HepG2 (cell line): Measurements from ENCODE around the gene MYLK. TPM values are rescaled to one million over a fixed set of nuclear protein-coding genes. Genes with fewer than 3 reads are reported as not detected.

Experiments used
- ARID2 ChIP-seq: sonication (generic); formaldehyde crosslinking; IDR thresholded peaks from 2 replicates; pipeline ENCODE4 v1.8.1; 2022; ENCODE audit warnings: mild to moderate bottlenecking, missing genetic modification reagents, borderline replicate concordance
- FOXA3 ChIP-seq: IDR thresholded peaks from 2 replicates; pipeline ENCODE4 v1.6.1; 2016; ENCODE audit warnings: missing genetic modification reagents, missing compliant biosample characterization
- FOXO1 ChIP-seq: sonication (generic); formaldehyde crosslinking; IDR thresholded peaks from 2 replicates; pipeline ENCODE4 v1.4.0; 2020; ENCODE audit warnings: missing genetic modification reagents
- JUND ChIP-seq: sonication (generic); formaldehyde crosslinking; IDR thresholded peaks from 2 replicates; pipeline ENCODE4 v1.8.0; 2022; ENCODE audit warnings: mild to moderate bottlenecking, missing genetic modification reagents
- PITX1 ChIP-seq: sonication (generic); formaldehyde crosslinking; IDR thresholded peaks from 2 replicates; pipeline ENCODE4 v1.5.1; 2020; ENCODE audit warnings: mild to moderate bottlenecking, missing genetic modification reagents
- PRMT3 ChIP-seq: sonication (generic); formaldehyde crosslinking; IDR thresholded peaks from 2 replicates; pipeline ENCODE4 v1.8.1; 2022; ENCODE audit warnings: low read depth, mild to moderate bottlenecking, moderate library complexity, missing genetic modification reagents, borderline replicate concordance
- SOX13 ChIP-seq, 3 experiments: fragments of 450-650 bp in 1 of 3; sonication (generic) in 1 of 3; formaldehyde crosslinking in 1 of 3; IDR thresholded peaks in 2 of 3; conservative IDR thresholded peaks in 1 of 3; 2 replicates each; pipeline versions ENCODE4 v1.5.0 to v1.6.1; 2016 to 2020; ENCODE audit warnings: antibody characterized with exemption in 1 of 3, mild to moderate bottlenecking in 1 of 3, missing compliant biosample characterization in 1 of 3, missing genetic modification reagents in 1 of 3, moderate library complexity in 1 of 3
- ZMAT3 ChIP-seq: sonication (generic); formaldehyde crosslinking; conservative IDR thresholded peaks from 2 replicates; pipeline ENCODE4 v1.7.0; 2021; ENCODE audit warnings: missing genetic modification reagents
- ZMYM3 ChIP-seq: sonication (generic); formaldehyde crosslinking; IDR thresholded peaks from 2 replicates; pipeline ENCODE4 v1.5.1; 2020; ENCODE audit warnings: mild to moderate bottlenecking, missing genetic modification reagents
- ZNF124 ChIP-seq: sonication (generic); formaldehyde crosslinking; IDR thresholded peaks from 2 replicates; pipeline ENCODE4 v1.4.0; 2020; ENCODE audit warnings: missing genetic modification reagents
- ZNF556 ChIP-seq: sonication (generic); formaldehyde crosslinking; IDR thresholded peaks from 2 replicates; pipeline ENCODE4 v1.4.0; 2020; ENCODE audit warnings: mild to moderate bottlenecking, missing genetic modification reagents, borderline replicate concordance
- ZNF605 ChIP-seq: sonication (generic); formaldehyde crosslinking; IDR thresholded peaks from 2 replicates; pipeline ENCODE4 v1.8.0; 2022; ENCODE audit warnings: mild to moderate bottlenecking, missing genetic modification reagents
- polyA plus RNA-seq, 8 experiments: library from polyadenylated mRNA; depleted of rRNA in 3 of 8; stranded (reverse) in 7 of 8; unstranded in 1 of 8; fragments of >200 nt; fragmentation: Illumina TruSeq in 4 of 8; extraction: Trizol in 4 of 8; gene quantifications; 2 replicates each; pipeline versions ENCODE4 v1.2.1 to v1.2.3, GENCODE V29; 2011 to 2016; ENCODE audit warnings: low read depth in 4 of 8, missing spikeins in 1 of 8, mixed read lengths in 1 of 8; ENCODE audit not compliant: insufficient read depth in 1 of 8
- total RNA-seq, 5 experiments: library from RNA; depleted of rRNA; stranded (reverse); fragments of >200 nt; fragmentation: Illumina TruSeq; extraction: Trizol; gene quantifications; 2 replicates each; pipeline ENCODE4 v1.2.3, GENCODE V29; 2016; ENCODE audit warnings: low read depth in 1 of 5
- TF ChIP-seq, protein P1 (sequence below), 2 experiments: fragments of 450-650 bp in 1 of 2; sonication (generic) in 1 of 2; formaldehyde crosslinking in 1 of 2; IDR thresholded peaks; 2 replicates each; pipeline versions ENCODE4 v1.6.1 to v1.8.0; 2016 to 2022; ENCODE audit warnings: antibody characterized with exemption in 1 of 2, mild to moderate bottlenecking in 1 of 2, missing genetic modification reagents in 1 of 2
- TF ChIP-seq, protein P2 (sequence below): IDR thresholded peaks from 2 replicates; pipeline ENCODE4 v1.6.1; 2016; ENCODE audit warnings: mild to moderate bottlenecking
- TF ChIP-seq, protein P3 (sequence below): sonication (generic); formaldehyde crosslinking; IDR thresholded peaks from 2 replicates; pipeline ENCODE4 v1.4.0; 2020; ENCODE audit warnings: missing genetic modification reagents, low read depth, mild to moderate bottlenecking, borderline replicate concordance
- TF ChIP-seq, protein P4 (sequence below): sonication (generic); formaldehyde crosslinking; IDR thresholded peaks from 2 replicates; pipeline ENCODE4 v1.8.0; 2022; ENCODE audit warnings: mild to moderate bottlenecking, missing genetic modification reagents, borderline replicate concordance

The MYLK gene
- total and polyA plus RNA-seq, 2 of the 13 experiments (the other 11 are each of a cell fraction or from before 2014, with no cell fraction given) = 10.6 to 34.9 TPM

DNA sequence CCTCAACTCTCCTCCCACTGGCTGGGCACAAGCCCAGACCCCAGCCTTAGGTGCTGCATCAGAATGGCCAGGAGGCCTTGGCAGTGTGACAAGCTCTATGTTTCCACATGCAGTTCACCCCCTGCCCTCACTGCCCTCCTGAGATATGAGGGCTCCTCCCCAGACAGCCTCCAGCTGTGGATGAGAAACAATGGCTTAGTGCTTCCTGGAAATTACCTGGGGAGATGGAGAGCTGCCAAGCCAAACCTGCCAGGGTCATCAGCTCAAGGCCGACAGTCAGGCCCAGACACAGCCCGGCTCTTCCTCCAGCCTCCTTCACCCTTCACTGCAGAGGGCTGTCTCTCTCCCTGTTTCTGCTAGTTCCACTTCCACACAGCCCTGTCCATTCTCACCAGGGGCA is 76.3 kb downstream of the MYLK start (continued):
- TF ChIP-seq, protein P1, sequence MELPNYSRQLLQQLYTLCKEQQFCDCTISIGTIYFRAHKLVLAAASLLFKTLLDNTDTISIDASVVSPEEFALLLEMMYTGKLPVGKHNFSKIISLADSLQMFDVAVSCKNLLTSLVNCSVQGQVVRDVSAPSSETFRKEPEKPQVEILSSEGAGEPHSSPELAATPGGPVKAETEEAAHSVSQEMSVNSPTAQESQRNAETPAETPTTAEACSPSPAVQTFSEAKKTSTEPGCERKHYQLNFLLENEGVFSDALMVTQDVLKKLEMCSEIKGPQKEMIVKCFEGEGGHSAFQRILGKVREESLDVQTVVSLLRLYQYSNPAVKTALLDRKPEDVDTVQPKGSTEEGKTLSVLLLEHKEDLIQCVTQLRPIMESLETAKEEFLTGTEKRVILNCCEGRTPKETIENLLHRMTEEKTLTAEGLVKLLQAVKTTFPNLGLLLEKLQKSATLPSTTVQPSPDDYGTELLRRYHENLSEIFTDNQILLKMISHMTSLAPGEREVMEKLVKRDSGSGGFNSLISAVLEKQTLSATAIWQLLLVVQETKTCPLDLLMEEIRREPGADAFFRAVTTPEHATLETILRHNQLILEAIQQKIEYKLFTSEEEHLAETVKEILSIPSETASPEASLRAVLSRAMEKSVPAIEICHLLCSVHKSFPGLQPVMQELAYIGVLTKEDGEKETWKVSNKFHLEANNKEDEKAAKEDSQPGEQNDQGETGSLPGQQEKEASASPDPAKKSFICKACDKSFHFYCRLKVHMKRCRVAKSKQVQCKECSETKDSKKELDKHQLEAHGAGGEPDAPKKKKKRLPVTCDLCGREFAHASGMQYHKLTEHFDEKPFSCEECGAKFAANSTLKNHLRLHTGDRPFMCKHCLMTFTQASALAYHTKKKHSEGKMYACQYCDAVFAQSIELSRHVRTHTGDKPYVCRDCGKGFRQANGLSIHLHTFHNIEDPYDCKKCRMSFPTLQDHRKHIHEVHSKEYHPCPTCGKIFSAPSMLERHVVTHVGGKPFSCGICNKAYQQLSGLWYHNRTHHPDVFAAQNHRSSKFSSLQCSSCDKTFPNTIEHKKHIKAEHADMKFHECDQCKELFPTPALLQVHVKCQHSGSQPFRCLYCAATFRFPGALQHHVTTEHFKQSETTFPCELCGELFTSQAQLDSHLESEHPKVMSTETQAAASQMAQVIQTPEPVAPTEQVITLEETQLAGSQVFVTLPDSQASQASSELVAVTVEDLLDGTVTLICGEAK (IDR thresholded peaks at IDR 0.05) = no peak
- TF ChIP-seq, protein P1 (CRISPR knock-in tag; IDR thresholded peaks at IDR 0.05) = peak; percentile 66
- peak; percentile 60; the same call in 1 of the 2 replicates for TF ChIP-seq SOX13 (IDR thresholded peaks at IDR 0.05)
- peak in 1 of 2 experiments; percentile 97; a peak in 2 of 4 replicates for TF ChIP-seq SOX13 (CRISPR knock-in tag; conservative IDR thresholded peaks at IDR 0.05 in 1 of 2, IDR thresholded peaks at IDR 0.05 in 1 of 2)
- TF ChIP-seq, protein P2, sequence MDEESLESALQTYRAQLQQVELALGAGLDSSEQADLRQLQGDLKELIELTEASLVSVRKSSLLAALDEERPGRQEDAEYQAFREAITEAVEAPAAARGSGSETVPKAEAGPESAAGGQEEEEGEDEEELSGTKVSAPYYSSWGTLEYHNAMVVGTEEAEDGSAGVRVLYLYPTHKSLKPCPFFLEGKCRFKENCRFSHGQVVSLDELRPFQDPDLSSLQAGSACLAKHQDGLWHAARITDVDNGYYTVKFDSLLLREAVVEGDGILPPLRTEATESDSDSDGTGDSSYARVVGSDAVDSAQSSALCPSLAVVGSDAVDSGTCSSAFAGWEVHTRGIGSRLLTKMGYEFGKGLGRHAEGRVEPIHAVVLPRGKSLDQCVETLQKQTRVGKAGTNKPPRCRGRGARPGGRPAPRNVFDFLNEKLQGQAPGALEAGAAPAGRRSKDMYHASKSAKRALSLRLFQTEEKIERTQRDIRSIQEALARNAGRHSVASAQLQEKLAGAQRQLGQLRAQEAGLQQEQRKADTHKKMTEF (CRISPR knock-in tag) = peak; percentile 75; the same call in 1 of the 2 replicates
- TF ChIP-seq FOXO1 (CRISPR knock-in tag) = peak; percentile 67; the same call in 1 of the 2 replicates
- TF ChIP-seq ZMYM3 (CRISPR knock-in tag) = peak; percentile 57; the same call in 1 of the 2 replicates
- peak; percentile 92 for TF ChIP-seq PITX1
- TF ChIP-seq JUND (CRISPR knock-in tag) = no peak; the same call in 1 of the 2 replicates
- TF ChIP-seq, protein P3, sequence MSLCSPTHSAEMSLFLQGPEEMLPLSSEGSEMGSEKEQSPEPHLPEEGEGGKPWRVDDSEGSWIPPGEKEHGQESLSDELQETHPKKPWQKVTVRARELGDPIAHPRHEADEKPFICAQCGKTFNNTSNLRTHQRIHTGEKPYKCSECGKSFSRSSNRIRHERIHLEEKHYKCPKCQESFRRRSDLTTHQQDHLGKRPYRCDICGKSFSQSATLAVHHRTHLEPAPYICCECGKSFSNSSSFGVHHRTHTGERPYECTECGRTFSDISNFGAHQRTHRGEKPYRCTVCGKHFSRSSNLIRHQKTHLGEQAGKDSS (CRISPR knock-in tag) = peak; percentile 32; the same call in 1 of the 2 replicates
- peak; percentile 41; the same call in 1 of the 2 replicates for TF ChIP-seq FOXA3 (CRISPR knock-in tag)
- TF ChIP-seq ARID2 (CRISPR knock-in tag) = no peak
- no peak for TF ChIP-seq ZMAT3
- TF ChIP-seq ZNF605 = 0 out of 2 replicates have a peak, but pooled peaks have one; percentile 46
- TF ChIP-seq, protein P4, sequence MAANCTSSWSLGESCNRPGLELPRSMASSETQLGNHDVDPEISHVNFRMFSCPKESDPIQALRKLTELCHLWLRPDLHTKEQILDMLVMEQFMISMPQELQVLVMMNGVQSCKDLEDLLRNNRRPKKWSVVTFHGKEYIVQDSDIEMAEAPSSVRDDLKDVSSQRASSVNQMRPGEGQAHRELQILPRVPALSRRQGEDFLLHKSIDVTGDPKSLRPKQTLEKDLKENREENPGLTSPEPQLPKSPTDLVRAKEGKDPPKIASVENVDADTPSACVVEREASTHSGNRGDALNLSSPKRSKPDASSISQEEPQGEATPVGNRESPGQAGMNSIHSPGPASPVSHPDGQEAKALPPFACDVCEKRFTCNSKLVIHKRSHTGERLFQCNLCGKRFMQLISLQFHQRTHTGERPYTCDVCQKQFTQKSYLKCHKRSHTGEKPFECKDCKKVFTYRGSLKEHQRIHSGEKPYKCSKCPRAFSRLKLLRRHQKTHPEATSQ (CRISPR knock-in tag) = no peak
- TF ChIP-seq ZNF124 (CRISPR knock-in tag) = no peak
- no peak for TF ChIP-seq PRMT3
- TF ChIP-seq ZNF556 (CRISPR knock-in tag) = peak; percentile 57; the same call in 1 of the 2 replicates
